Natural killer cell (primary cell): ENCODE results near the gene ERC1. TPM values are rescaled to one million over a fixed set of nuclear protein-coding genes. Genes with fewer than 3 reads are reported as not detected.

ENCODE experiments used
- ATAC-seq, 3 donors: fragments of 150-1000 bp in 2 of 3; fragments of 200-7000 bp in 1 of 3; cut with Tn5 transposase; 1 replicate in 1 of 3; 2 replicates in 2 of 3; pipeline ENCODE4 v1.10.0; 2021; ENCODE audit warnings: mild to moderate bottlenecking in 2 of 3, moderate library complexity in 2 of 3
- DNase-seq, 2 donors: peaks; one replicate each; pipeline versions ENCODE4 v3.0.0 to v3.0.0-alpha.2; 2013 to 2021; ENCODE audit warnings: mixed read lengths in 1 of 2
- H3K27ac ChIP-seq: one replicate; pipeline ENCODE4 v1.5.1; 2013; ENCODE audit warnings: mild to moderate bottlenecking, low read length
- H3K27me3 ChIP-seq: one replicate; pipeline ENCODE4 v1.6.1; 2013; ENCODE audit warnings: low read length; ENCODE audit not compliant: control insufficient read depth, insufficient read depth
- H3K36me3 ChIP-seq: one replicate; pipeline ENCODE4 v1.6.1; 2013; ENCODE audit warnings: low read length; ENCODE audit not compliant: control insufficient read depth, insufficient read depth
- H3K4me1 ChIP-seq: one replicate; pipeline ENCODE4 v1.6.1; 2013; ENCODE audit warnings: low read length; ENCODE audit not compliant: control insufficient read depth, insufficient read depth
- H3K4me3 ChIP-seq: one replicate; pipeline ENCODE4 v1.5.1; 2013; ENCODE audit warnings: low read length
- H3K9me3 ChIP-seq: one replicate; pipeline ENCODE4 v1.6.1; 2013; ENCODE audit warnings: low read length; ENCODE audit not compliant: control insufficient read depth, insufficient read depth
- H3K27ac Mint-ChIP-seq, 2 donors: one replicate each; pipeline ENCODE4 v1.8.0; 2022; ENCODE audit warnings: mild to moderate bottlenecking in 2 of 2, mixed read lengths in 2 of 2, moderate library complexity in 1 of 2
- H3K27me3 Mint-ChIP-seq, 2 donors: one replicate each; pipeline ENCODE4 v1.8.0; 2022; ENCODE audit warnings: low read depth in 2 of 2, mixed read lengths in 2 of 2
- H3K36me3 Mint-ChIP-seq: one replicate; pipeline ENCODE4 v1.8.0; 2022; ENCODE audit warnings: mixed read lengths
- H3K4me1 Mint-ChIP-seq, 2 donors: one replicate each; pipeline ENCODE4 v1.8.0; 2022; ENCODE audit warnings: mixed read lengths in 2 of 2
- H3K4me3 Mint-ChIP-seq: one replicate; pipeline ENCODE4 v1.8.0; 2022; ENCODE audit warnings: mild to moderate bottlenecking, moderate library complexity, mixed read lengths
- H3K9me3 Mint-ChIP-seq, 2 donors: one replicate each; pipeline ENCODE4 v1.8.0; 2022; ENCODE audit warnings: mixed read lengths in 2 of 2
- CTCF ChIP-seq: fragments of 200-600 bp; IDR thresholded peaks from one replicate; pipeline ENCODE4 v1.8.0; 2022; ENCODE audit warnings: antibody characterized with exemption
- WGBS: methylation state at CpG from one replicate; pipeline ENCODE4 v1.1.7; 2013; ENCODE audit warnings: missing lambda C conversion rate; ENCODE audit not compliant: insufficient coverage; 5-methylcytosine and 5-hydroxymethylcytosine counted together
- intact Hi-C: fragments of 100-400 bp; cut with micrococcal nuclease; formaldehyde crosslinking; loops from one replicate; pipeline ENCODE4 v1.14.2; 2022
- total RNA-seq, 4 donors: library from RNA; stranded (reverse); fragments of 120-200 nt in 1 of 4; gene quantifications; one replicate each; pipeline versions ENCODE4 v1.2.3 to v1.2.4, GENCODE V29; 2013 to 2022

Gene ERC1
- total RNA-seq, 3 donors from 2014 or later (not counting 1 experiment from before 2014, with no cell fraction given) = 43.5 to 54.0 (median 44.9) TPM

GRCh38 chr12:967641-968040 is 23.4 kb upstream of the ERC1 start:
- WGBS = 83% methylated on average over 9 of the region's 9 CpGs
- H3K27ac Mint-ChIP-seq = no peak overlapping the region

GRCh38 chr12:968545-968944 is 22.5 kb upstream of the ERC1 start:
- ATAC-seq = no peak
- no peak overlapping the region for H3K27ac ChIP-seq
- WGBS = 91% methylated on average over 1 of the region's 4 CpGs
- no peak for TF ChIP-seq CTCF
- no peak for DNase-seq
- H3K36me3 ChIP-seq = no peaks in the 10 kb centered on the region
- Mint-ChIP-seq H3K27me3 (peaks cover 0 to 3% of the 10 kb centered on the region in 2 donors), H3K36me3 (no peaks in the 10 kb centered on the region), H3K4me3 (no peak overlapping the region), H3K9me3 (no peaks in the 10 kb centered on the region), H3K27ac (no peak overlapping the region), H3K4me1 (no peaks in the 10 kb centered on the region)
- H3K27me3 ChIP-seq = no peaks in the 10 kb centered on the region
- H3K4me1 ChIP-seq = no peaks in the 10 kb centered on the region
- H3K4me3 ChIP-seq = no peak overlapping the region
- intact Hi-C loops = no loop called here
- H3K9me3 ChIP-seq = no peaks in the 10 kb centered on the region

More at GRCh38 chr12:967641-968040, 23.4 kb upstream of the ERC1 start:
- no peak overlapping the region for H3K27ac ChIP-seq
- H3K4me3 ChIP-seq = no peak overlapping the region
- H3K36me3 Mint-ChIP-seq = no peaks in the 10 kb centered on the region
- intact Hi-C loops = no loop called here
- DNase-seq = no peak
- no peak for TF ChIP-seq CTCF
- H3K27me3 Mint-ChIP-seq = peaks cover 0 to 3% of the 10 kb centered on the region in 2 donors
- no peaks in the 10 kb centered on the region for H3K4me1 ChIP-seq
- no peak overlapping the region for H3K4me3 Mint-ChIP-seq
- no peak for ATAC-seq
- H3K27me3 ChIP-seq = no peaks in the 10 kb centered on the region
- H3K36me3 ChIP-seq = no peaks in the 10 kb centered on the region
- H3K9me3 ChIP-seq = no peaks in the 10 kb centered on the region
- no peaks in the 10 kb centered on the region for H3K9me3 Mint-ChIP-seq
- H3K4me1 Mint-ChIP-seq = no peaks in the 10 kb centered on the region

- H3K27ac ChIP-seq = no peak overlapping the region
- no peaks in the 10 kb centered on the region for H3K27me3 Mint-ChIP-seq
- no peaks in the 10 kb centered on the region for H3K36me3 Mint-ChIP-seq
- H3K4me1 ChIP-seq = no peaks in the 10 kb centered on the region
- H3K4me1 Mint-ChIP-seq = no peaks in the 10 kb centered on the region
- 96% methylated on average over 8 of the region's 8 CpGs for WGBS
- no peak for TF ChIP-seq CTCF
- DNase-seq = no peak
- no peak for ATAC-seq
- no peaks in the 10 kb centered on the region for H3K27me3 ChIP-seq
- no peak overlapping the region for H3K4me3 ChIP-seq
- no peak overlapping the region for H3K27ac Mint-ChIP-seq
- no peaks in the 10 kb centered on the region for H3K9me3 Mint-ChIP-seq
- intact Hi-C loops = no loop called here
- H3K4me3 Mint-ChIP-seq = no peak overlapping the region
- H3K9me3 ChIP-seq = no peaks in the 10 kb centered on the region
- H3K36me3 ChIP-seq = no peaks in the 10 kb centered on the region
These were observed 21.2 kb upstream of the ERC1 start for GRCh38 chr12:969821-970220.

GRCh38 chr12:971991-972390 is 19.0 kb upstream of the ERC1 start:
- Histone ChIP-seq H3K4me1 (no peaks in the 10 kb centered on the region), H3K9me3 (no peaks in the 10 kb centered on the region), H3K36me3 (no peaks in the 10 kb centered on the region), H3K27ac (no peak overlapping the region), H3K4me3 (no peak overlapping the region), H3K27me3 (no peaks in the 10 kb centered on the region)
- intact Hi-C loops = no loop called here
- WGBS = 100% methylated on average over 1 of the region's 4 CpGs
- no peak overlapping the region for H3K4me3 Mint-ChIP-seq
- no peaks in the 10 kb centered on the region for H3K4me1 Mint-ChIP-seq
- DNase-seq (no peak), ATAC-seq (no peak)
- H3K27ac Mint-ChIP-seq = no peak overlapping the region
- no peaks in the 10 kb centered on the region for H3K9me3 Mint-ChIP-seq
- H3K27me3 Mint-ChIP-seq = no peaks in the 10 kb centered on the region
- no peak for TF ChIP-seq CTCF
- no peaks in the 10 kb centered on the region for H3K36me3 Mint-ChIP-seq
